Activated CD4-positive, CD25-positive, alpha-beta regulatory T cell treated with anti-CD3 and anti-CD28 coated beads, Interleukin-2, amount 50 U/mL, for 16 hours (primary cell): ENCODE measurements around the gene REPS2.
A peak's percentile ranks its signal among the peaks of the same experiment; 100 is the strongest.
"Not testable (repeated sequence)": the region's sequence is repeated elsewhere in the genome, so short reads cannot be mapped to it uniquely, and the experiment has no call there.

Experiments used
- DNase-seq: peaks from one replicate; pipeline ENCODE4 v3.0.0-alpha.2; 2020; ENCODE audit warnings: low read depth, low spot score

Gene REPS2

GRCh38 chrX:16946361-16946964, at the start of gene REPS2:
Gene REPS2 (plus strand): TSS chrX:16946658. CDS start chrX:16946862, 204 bp downstream.
- peak; percentile 38 for DNase-seq

- no peak for DNase-seq
Measured at GRCh38 chrX:16897445-16897844, 49.0 kb upstream of the REPS2 start.

GRCh38 chrX:16903274-16904022, 43.0 kb upstream of the REPS2 start:
- no peak for DNase-seq

- DNase-seq, result no peak
Measured at GRCh38 chrX:16910376-16910775, 36.1 kb upstream of the REPS2 start.

GRCh38 chrX:16914058-16914457, 32.4 kb upstream of the REPS2 start:
- DNase-seq, result no peak

- DNase-seq, result no peak
Measured at GRCh38 chrX:16916561-16916960, 29.9 kb upstream of the REPS2 start.

GRCh38 chrX:16917120-16917519, 29.3 kb upstream of the REPS2 start:
- DNase-seq, result no peak

GRCh38 chrX:16918979-16919378, 27.5 kb upstream of the REPS2 start:
- no peak for DNase-seq

- DNase-seq, result no peak
Measured at GRCh38 chrX:16920075-16920474, 26.4 kb upstream of the REPS2 start.

GRCh38 chrX:16923157-16923556, 23.3 kb upstream of the REPS2 start:
- DNase-seq, result no peak

- DNase-seq, result no peak
Measured at GRCh38 chrX:16924631-16925480, 21.6 kb upstream of the REPS2 start.

- no peak for DNase-seq
Measured at GRCh38 chrX:16930392-16930791, 16.1 kb upstream of the REPS2 start.

GRCh38 chrX:16931371-16931770, 15.1 kb upstream of the REPS2 start:
- DNase-seq, result no peak

GRCh38 chrX:16931855-16932575, 14.4 kb upstream of the REPS2 start:
- no peak for DNase-seq

GRCh38 chrX:16934185-16934584, 12.3 kb upstream of the REPS2 start:
- no peak for DNase-seq

GRCh38 chrX:16946971-16947562, 609 bp downstream of the REPS2 start:
- DNase-seq, result no peak

- no peak for DNase-seq
Measured at GRCh38 chrX:16950423-16950822, 4.0 kb downstream of the REPS2 start.

GRCh38 chrX:16953606-16954211, 7.3 kb downstream of the REPS2 start:
- DNase-seq, result no peak

- DNase-seq, result no peak
Measured at GRCh38 chrX:16957751-16958150, 11.3 kb downstream of the REPS2 start.

- no peak for DNase-seq
Measured at GRCh38 chrX:16958356-16958755, 11.9 kb downstream of the REPS2 start.

GRCh38 chrX:16962661-16963060, 16.2 kb downstream of the REPS2 start:
- DNase-seq, result not testable (repeated sequence)
